Fibroblast of skin of right quadriceps (primary cell): ENCODE measurements around the gene PHTF1.
A peak's percentile ranks its signal among the peaks of the same experiment; 100 is the strongest.

ENCODE experiments used
- DNase-seq: peaks from one replicate; pipeline ENCODE4 v3.0.0-alpha.2; 2013

PHTF1 gene

DNA sequence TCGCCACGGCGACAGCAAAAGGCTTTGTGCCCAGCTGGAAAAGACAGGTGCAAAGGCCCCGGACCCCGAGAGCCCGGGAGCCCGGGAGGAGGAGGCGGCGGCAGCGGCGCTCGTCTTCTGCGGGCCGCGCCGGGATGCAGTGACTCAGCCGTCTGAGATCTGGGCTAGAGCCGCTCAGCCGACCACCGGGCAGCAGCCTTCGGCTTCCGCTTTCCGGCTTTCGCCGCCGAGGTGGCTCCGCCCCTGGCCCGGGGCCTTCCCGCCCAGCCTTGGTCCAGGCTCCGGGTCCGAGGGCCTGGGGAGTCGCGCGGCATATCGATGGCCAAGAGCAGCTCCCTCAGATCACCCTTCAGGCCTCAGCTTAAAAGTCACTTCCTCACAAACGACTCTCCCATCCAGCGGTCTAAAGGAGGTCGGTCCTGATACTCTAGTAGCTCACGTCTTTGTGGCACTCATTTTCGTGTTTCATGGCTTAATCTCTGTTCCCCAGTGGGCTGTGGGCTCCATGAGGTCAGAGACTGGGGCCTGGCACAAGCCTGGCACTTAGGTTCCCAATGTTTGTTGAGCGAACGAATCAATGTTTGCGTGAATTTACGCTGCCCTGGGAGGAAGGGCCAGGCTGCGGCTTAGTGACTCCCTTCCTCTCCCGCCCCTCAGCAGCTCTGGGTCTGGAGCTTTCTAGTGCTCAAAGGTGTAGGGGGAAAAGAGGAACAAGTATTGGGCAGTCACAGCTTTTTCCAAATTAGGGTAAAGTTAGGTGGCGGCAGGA lies at the start of gene PHTF1:
Gene PHTF1 (minus strand): TSS at position 154 of the 769 bp plus-strand sequence. CDS start 783 bp downstream, outside the sequence.
- peak; percentile 79 for DNase-seq

DNA sequence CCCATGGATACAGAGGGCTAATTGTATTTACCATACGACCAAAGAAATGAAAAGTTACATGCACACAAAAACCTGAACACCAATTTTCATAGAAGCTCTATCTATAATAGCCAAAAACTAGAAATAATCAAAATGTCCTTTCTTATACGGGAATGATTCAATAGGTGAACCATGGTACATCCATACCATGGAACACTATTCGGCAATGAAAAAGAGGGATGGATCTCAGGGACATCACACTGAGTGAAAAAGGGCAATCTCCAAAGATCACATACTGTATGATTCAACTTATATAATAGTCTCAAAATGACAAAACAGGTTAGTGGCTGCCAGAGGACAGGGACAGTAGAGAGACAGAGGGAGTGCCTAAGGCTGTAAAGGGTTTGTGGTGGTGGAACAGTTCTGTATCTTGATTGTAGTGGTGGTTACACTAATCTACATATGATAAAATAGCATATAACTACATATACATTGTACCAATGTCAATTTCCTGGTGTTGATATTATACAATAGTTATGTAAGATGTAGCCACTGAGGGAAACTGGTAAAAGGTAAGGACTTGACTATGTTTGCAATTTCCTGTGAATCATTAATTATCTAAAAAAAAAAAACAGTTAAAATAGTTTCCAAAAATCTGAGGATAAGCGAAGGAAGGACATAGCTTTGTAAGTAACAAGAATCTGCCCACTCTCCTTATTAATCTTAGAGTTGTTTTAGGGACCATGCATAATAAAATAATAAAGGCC lies 49.3 kb upstream of the PHTF1 start:
- DNase-seq: peak; percentile 19

DNA sequence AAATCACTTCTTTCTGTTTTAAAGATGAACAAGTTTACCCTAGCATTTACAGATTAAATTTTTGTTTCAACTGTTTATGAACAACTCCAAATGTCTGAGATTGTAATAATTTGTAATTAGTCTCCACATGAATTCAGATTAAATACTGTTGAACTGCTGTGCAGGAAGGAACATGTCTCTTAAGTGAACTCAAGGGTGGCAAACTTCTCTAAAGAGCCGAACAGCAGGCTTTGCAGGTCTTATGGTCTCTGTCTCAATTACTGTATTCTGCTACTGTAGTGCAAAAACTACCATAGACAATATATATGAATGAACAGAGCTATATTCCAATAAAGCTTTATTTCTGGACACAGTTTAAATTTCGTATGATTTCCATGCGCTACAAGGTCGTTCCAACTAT lies 46.4 kb upstream of the PHTF1 start:
- no peak for DNase-seq

DNA sequence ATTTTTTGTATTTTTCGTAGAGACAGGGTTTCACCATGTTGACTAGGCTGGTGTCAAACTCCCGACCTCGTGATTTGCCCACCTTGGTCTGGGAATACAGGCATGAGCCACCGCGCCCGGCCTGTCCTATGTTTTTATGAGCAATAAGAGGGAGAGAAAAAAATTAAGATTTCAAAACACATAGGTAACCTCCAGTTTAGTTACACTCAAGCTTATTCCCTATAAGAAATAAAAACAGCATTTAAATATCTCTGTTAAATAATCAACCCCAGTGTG lies 45.9 kb upstream of the PHTF1 start:
- no peak for DNase-seq

DNA sequence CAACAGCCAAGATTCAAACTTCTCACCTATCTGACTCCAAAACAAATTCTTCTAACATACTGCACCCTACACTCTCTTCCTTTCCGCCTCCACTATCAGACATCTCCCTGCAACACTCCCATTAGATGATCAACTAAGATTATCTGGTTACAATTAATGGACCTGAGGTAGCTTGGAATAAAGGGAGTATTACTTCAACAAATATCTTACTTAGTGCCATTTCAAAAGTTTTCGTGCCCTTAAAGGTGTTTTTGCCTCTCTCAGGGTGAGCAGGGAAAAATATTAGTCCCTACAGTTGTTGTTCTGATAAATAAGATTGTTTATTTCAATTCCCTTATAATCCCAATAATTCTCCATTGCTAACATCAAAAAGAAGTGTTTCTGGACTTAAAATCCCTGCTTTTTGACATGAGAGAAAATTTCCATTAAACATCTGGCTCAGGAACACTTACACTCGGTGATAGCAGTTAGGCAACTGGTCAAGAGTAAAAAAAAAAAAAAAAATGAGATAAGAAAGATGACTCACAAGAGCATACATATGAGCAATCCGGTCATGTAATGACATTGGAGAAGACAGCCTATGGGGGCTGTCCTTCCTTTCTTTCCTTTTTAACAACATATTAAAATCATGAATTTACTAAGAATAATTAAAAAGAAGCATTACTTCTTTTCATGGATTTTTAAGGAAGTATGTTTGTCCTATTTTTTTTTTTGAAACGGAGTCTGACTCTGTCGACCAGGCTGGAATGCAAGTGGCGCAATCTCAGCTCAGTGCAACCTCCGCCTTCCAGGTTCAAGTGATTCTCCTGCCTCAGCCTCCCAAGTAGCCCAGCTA lies 45.4 kb upstream of the PHTF1 start:
- DNase-seq: peak; percentile 55

DNA sequence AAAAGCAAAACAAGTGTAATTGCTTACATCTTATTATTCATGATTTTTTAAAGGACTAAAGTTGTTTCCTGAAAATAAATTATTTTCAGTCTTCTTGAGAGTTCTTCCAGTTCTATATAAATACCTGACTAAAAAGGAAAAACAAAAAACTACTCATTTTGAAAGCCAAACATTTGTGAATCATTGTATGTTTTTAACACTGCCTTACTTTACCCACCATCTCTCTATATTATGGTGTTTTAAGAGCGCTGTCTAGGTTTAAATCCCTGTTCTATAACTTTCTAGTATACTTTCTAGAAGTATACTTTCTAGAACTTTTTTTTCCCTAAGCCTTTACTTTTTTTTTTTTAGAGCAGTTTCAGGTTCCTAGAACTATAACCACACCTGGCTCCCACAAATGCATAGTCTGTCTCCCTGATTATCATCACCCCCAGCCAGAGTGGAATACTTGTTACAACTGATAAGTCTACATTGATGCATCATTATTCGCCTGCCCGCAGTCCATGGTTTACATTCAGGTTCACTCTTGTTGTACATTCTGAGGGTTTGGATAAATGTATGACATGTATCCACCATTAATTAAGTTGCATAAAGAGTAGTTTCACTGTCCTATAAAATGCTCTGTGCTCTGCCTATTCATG lies 43.2 kb upstream of the PHTF1 start:
- no peak for DNase-seq

DNA sequence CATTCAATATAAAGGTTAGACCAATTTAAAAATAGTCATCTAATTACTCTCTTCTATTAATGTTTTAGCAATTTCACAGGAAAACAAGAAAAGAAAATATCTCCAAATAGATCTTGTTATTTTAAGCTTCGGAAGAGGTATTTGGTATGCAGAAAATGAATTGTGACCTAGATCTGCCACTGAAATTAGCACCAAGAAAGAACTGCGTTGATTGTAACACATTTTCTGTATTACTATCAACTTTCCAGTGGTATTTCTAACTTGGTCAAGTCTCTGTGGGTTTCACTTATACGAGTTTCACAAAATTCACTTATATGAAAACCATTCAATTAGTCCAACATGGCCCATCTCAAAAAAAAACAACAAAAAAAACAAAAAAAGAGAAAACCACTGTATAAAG lies 41.2 kb upstream of the PHTF1 start:
- no peak for DNase-seq

DNA sequence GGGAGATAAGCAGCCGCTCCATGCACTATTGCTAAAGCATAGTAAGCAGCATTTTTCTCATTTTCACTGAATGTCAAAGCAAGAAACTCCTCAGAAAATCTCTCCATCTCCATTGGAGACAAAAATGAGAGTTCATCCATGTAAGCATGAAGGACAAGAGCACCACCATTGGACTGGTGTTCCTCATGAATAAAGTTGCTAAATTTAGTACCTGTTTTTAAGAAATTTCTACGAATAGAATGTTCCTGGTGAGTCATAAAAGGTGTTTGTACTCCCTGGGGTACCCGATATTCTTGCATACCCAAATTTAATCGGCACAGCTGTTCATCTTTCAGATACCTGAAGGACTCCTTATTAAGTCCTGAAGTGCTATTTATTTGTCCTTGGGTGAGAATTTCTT lies 38.2 kb upstream of the PHTF1 start:
- DNase-seq: no peak

DNA sequence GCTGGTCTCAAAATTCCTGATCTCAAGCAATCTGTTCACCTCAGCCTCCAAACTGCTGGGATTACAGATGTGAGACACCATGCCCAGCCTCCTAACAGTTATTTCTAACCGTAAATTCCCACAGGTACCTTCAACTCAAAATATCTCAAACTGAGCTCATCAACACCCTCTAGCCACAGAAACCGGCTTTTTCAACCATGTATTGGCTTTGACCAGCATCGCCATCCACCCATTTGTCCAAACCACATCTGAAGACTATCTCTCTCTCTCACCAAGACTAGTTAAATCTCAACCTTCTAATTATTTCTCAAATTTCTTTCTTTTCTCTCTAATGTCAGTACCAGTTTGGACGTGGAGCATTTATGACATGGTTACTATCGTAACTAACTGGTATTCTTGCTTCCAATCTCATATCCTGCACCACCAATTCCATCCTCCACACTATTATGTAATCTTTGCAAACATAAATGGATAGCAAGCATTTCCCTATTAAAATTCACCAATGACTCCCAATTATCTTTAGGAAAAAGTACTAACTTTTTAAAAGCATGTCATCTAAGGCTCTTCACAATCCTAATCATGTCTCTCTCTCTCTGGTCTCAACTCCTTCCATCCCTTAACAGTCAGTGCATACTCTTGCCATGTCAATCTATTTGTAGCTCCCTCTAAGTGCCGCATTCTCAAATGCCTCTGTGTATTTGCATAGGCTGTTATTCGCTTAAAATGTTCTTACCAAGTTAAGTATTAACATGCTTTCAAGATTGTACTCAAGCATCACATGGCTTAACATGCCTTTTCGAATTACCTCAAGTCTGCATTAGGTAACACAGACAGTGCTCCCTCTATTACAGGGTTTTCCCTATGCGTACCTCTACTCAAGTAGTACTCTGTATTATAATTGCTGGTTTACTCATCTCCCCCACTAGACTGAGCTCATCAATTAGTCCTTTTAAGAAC lies 34.9 kb upstream of the PHTF1 start:
- DNase-seq: no peak

DNA sequence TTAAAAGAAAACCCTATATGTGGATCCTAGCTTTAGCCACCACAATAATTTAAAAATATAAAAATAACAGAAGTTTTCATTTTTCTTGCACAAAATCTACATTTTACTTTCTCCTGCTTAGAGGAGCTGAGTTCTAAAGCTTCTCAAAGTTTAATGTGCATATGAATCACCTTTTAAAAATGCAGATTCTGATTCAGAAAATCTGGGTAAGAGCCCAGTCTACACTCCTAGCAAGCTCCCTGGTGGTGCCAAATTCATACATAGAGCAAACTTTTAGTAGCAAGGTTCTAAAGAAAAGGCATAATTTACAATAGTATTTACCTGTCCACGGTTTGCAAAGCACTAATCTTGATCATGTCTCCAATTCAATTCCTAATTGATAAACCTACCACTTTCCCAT lies 33.7 kb upstream of the PHTF1 start:
- DNase-seq: peak; percentile 48

DNA sequence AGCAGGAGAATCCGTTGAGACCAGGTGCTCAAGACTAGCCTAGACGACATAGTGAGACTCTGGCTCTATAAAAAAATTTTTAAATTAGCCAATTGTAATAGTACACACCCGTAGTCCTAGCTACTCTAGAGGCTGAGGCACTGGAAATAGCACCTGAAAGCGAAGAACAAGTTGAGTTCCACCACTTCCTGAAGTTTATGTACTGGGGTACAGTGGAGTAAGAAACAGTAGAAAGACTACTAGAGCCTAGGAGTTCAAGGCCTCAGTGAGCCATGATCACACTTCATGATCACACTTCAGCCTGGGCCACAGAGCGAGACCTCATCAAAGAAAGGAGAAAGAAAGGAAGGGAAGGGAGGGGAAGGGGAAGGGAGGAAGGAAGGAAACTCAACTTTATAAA lies 33.2 kb upstream of the PHTF1 start:
- DNase-seq: no peak

DNA sequence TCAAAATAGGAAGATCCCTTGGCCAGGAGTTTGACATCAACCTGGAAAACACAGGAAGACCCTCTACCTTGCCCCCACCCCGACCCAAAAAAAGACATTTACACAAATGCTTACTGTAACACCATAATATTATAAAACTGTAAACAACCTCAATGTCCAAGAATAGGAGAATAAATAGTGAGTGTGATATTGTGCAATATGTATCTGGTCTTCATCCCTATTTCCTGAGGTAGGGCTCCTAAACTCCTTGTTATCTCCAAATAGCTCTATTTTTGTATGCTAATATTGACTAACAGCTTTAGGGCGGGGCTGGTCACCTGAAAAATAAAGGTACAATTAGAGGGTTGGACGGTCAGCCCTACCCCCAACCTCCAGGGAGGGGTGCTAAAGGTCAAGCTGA lies 29.5 kb upstream of the PHTF1 start:
- no peak for DNase-seq

DNA sequence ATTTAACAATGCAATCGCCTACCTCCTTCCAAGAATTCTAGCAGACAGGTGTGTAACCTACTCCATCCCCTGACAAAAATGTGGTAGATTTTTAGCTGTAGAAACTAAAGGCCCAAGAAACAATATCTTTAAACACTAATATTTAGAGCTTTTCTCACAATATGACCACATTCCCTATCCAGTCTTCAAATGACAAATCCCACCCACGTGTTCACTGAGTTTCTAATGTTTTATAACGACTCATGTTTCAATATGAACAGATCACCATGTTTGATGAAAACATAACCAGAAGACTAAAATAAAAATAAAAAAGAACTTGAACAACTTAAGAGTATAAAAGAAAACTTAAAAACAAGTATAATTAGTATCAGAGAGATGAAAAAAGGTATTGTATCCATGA lies 28.4 kb upstream of the PHTF1 start:
- DNase-seq: no peak

DNA sequence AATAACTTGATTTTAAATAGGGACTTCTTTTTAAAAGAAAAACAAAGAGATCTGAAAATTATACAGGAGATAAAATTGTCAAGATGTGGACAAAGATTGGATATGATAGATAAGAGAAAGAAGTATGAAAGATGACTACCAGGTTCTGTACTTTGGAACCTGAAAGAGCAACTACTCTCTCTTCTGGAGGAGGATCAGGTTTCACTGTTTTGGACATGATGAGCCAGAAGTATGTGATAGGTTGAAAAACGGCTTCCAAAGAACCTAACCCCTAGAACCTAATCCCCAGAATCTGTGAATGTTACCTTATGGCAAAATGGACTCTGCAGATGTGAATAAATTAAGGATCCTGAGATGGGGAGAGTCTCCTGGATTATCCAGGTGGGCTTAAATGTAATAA lies 26.8 kb upstream of the PHTF1 start:
- DNase-seq: no peak

DNA sequence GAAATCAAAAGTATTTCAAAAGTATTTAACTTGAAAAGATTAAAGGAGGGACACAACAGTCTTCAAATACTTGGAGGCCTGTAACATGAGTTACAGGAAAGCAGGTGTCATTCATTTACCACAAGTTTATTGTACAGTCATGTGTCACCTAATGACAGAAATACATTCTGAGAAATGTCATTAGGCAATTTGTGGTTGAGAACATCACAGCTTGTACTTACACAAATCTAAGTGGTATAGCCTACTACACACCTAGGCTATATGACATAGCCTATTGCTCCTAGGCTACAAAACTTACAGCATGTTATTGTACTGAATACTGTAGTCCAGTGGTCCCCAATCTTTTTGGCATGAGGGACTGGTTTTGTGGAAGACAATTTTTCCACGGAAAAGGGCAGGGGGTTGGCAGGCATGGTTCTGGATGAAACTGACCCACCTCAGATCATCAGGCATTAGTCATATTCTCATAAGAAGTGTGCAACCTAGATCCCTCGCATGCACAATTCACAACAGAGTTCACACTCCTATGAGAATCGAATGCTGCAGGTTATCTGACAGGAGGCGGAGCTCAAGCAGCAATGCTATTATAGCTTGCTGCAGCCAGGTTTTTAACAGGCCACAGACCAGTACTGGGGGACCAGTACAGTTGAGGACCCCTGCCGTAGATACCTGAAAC lies 25.0 kb upstream of the PHTF1 start:
- peak; percentile 32 for DNase-seq

DNA sequence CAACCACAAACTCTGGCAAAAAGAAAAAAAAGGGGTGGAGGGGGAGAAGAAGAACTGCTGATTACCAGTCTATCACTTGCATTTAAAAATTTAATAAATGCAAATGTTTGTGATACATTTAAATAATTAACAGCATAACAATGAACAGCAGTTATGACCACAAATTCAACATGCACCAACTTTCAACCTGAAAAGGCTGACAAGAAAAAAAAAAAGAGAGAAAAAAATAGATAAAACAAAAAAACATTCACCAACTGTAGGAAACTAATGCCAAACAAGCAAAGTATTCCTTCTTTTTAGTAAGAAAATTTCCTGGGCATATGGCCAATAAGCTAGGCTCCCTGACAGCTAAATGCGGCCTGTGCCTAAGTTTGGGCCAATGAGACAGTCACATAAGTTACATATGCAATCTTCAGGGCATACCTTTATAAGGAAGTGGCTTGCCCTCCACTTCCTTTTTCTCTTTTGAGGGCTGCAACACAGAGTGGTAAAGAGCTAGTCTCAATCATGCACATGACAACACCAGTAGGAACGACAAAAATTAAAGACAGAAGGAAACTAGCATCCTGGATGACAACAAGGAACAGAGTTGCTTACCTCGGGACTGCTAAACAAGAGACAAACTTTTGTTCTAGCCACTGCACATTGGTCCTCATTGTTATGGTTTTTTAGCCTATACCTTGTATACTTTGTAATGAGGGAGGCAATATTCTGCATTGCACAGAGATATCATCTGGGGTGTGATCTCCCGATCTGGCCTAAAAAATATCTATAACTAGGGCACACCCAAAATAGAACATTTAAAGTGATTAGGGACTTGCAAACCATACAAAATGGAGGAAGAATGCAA lies 24.2 kb upstream of the PHTF1 start:
- DNase-seq: peak; percentile 52

DNA sequence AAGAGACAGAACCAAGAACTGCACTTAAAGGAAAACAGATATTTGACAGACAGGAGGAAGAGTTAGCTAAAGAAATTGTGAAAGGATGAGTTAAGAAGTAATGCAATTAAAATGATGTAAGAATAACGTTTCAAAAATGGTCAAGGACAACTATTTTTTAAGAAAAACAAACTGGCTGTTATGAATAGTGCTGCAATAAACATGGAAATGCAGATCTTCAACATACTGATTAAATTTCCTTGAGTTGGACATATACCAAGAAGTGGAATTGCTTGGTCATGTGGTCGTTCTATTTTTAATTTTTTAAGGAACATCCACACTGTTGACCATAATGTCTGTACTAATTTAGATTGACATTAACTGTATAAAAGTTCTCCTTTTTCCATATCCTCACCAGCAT lies 23.1 kb upstream of the PHTF1 start:
- DNase-seq: no peak

DNA sequence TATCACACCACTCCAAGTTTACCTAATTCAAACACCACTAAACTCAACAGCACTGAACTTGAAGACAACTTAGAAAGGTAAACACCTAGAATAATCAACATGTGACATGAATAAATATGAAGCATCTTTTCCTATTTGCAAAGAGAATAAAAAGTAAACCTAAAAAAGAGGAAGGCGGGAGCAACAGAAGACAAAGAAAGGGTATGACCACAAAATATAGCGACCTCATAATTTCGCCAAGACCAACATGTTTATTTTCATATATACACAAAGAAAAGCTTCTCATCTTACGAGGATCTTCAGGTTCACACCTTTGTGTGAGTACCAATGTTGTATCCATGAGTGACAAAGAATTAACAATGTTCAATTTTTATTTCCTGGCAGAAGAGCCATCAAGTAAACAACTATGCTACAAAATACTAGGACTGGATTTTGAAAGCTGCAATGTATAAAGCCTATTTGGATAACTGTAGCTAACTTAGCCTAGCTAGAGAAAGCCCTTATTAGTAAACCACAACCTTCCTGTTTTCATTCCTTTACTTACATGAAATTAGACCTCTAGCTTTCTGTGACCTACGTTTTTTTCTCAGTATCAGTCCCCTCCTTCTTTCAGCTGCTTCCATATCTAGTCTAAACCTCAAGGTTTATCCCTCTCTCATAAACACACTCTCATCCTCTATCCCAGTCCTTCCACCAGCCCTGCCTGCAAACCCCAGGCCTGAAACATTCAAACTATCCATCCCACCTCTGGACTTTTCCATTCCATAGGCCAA lies 21.3 kb upstream of the PHTF1 start:
- DNase-seq: peak; percentile 9

DNA sequence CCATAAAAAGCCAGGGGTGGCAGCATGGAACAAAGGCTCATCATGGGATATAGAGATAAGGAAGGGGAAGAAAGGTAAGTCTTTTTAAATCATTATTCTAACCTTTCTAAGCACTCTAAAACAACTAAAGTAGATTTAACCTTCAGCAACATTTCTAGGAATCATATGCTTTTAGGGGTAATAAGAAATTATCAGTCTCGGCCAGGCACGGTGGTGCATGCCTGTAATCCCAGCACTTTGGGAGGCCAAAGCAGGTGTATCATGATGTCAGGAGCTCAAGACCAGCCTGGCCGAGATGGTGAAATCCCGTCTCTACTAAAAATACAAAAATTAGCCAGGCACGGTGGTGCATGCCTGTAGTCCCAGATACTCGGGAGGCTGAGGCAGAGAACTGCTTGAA lies 20.3 kb upstream of the PHTF1 start:
- DNase-seq: no peak

DNA sequence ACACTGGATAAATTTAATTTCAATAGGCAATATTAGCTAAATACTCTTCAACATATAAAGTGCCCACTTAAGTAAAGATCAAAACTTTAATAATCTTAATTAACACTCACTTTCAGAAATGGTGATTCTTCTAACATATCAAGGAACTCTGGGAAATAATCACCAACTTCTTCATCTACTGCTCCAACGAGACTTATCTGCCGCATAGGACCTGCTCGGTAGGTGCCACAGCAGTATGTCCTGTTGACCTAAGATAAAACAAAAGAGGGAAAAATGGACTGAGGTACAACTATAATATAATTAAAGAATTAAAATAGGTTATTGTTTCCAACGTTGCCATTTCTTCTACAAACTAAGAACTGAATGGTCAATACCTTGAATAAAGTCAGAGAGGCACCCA lies 18.3 kb upstream of the PHTF1 start:
- DNase-seq: no peak
